ENCODE data around the gene CFAP53.

- TF ChIP-seq CTCF (IDR thresholded peaks at IDR 0.05) = no peak
- no peak for TF ChIP-seq POLR2A (IDR thresholded peaks at IDR 0.05)
These were observed 41.1 kb upstream of the CFAP53 start for GRCh38 chr18:50307400-50307737.

Data from heart left ventricle (tissue), 13 donors.